H1 (cell line): Measurements from ENCODE around the gene TMEM154. TPM values are rescaled to one million over a fixed set of nuclear protein-coding genes. Genes with fewer than 3 reads are reported as not detected.

Source experiments
- CTCF ChIA-PET: fragments of 300-600 bp; sonication (Branson Sonifier 250); formaldehyde crosslinking; loops from one replicate; lab custom pipeline; 2021; ENCODE audit not compliant: partially characterized antibody; lab: Charles Lee
- POLR2A ChIA-PET: fragments of 300-600 bp; sonication (Branson Sonifier 250); formaldehyde crosslinking; loops from one replicate; lab custom pipeline; 2021; ENCODE audit warnings: inconsistent platforms; ENCODE audit not compliant: partially characterized antibody; lab: Charles Lee
- DNase-seq, 2 experiments: peaks; one replicate each; pipeline versions ENCODE4 v3.0.0 to v3.0.0-alpha.2; 2010 to 2022; ENCODE audit warnings: low spot score in 2 of 2, low read depth in 1 of 2, mixed read lengths in 1 of 2
- FAIRE-seq: peaks from 2 replicates; lab custom pipeline; 2011; peaks lifted over from hg19 to GRCh38; lab: Jason Lieb, UNC
- H2AFZ ChIP-seq: 2 replicates; pipeline ENCODE4 v1.8.1; 2012; ENCODE audit warnings: low read length, inconsistent platforms
- H2AK5ac ChIP-seq: 2 replicates; pipeline ENCODE4 v1.6.1; 2013; ENCODE audit warnings: low read depth, low read length
- H2BK120ac ChIP-seq: replicated peaks from 2 replicates; pipeline ENCODE3; 2013; ENCODE audit warnings: low read depth, low read length, inconsistent platforms
- H2BK12ac ChIP-seq: 2 replicates; pipeline ENCODE4 v1.6.1; 2013; ENCODE audit warnings: low read depth, low read length
- H2BK15ac ChIP-seq: 2 replicates; pipeline ENCODE4 v1.6.1; 2013; ENCODE audit warnings: low read length
- H2BK20ac ChIP-seq: 2 replicates; pipeline ENCODE4 v1.6.1; 2013; ENCODE audit warnings: low read length
- H2BK5ac ChIP-seq: 2 replicates; pipeline ENCODE4 v1.6.1; 2013; ENCODE audit warnings: low read depth, low read length
- H3K14ac ChIP-seq: 2 replicates; pipeline ENCODE4 v1.6.1; 2013; ENCODE audit warnings: inconsistent platforms; ENCODE audit not compliant: insufficient read length
- H3K18ac ChIP-seq: 2 replicates; pipeline ENCODE4 v1.6.1; 2013; ENCODE audit warnings: low read length; ENCODE audit errors: extremely low read depth
- H3K23ac ChIP-seq: 2 replicates; pipeline ENCODE4 v1.6.1; 2013; ENCODE audit warnings: inconsistent platforms; ENCODE audit not compliant: insufficient read length
- H3K23me2 ChIP-seq: 2 replicates; pipeline ENCODE4 v1.6.1; 2013; ENCODE audit warnings: low read depth, low read length
- H3K27ac ChIP-seq: 2 replicates; pipeline ENCODE4 v1.6.1; 2011; ENCODE audit warnings: low read depth, low read length, inconsistent platforms
- H3K27me3 ChIP-seq, 4 experiments: replicated peaks in 1 of 4; 1 replicate in 1 of 4; 2 replicates in 3 of 4; pipeline versions ENCODE4 v1.6.1 to v1.8.1; 2011 to 2013; ENCODE audit warnings: low read length in 3 of 4, mild to moderate bottlenecking in 3 of 4, inconsistent platforms in 2 of 4, mixed read lengths in 2 of 4, moderate library complexity in 1 of 4; ENCODE audit not compliant: control insufficient read depth in 3 of 4, insufficient read depth in 3 of 4; ENCODE audit errors: extremely low read depth in 1 of 4
- H3K36me3 ChIP-seq, 4 experiments: 2 replicates each; pipeline versions ENCODE4 v1.6.1 to v1.8.1; 2011 to 2013; ENCODE audit warnings: mild to moderate bottlenecking in 4 of 4, low read length in 3 of 4, moderate library complexity in 2 of 4, control low read depth in 1 of 4, inconsistent platforms in 1 of 4; ENCODE audit not compliant: insufficient read depth in 4 of 4, control insufficient read depth in 2 of 4
- H3K4ac ChIP-seq: replicated peaks from 2 replicates; pipeline ENCODE3; 2013; ENCODE audit warnings: low read length, low read depth, mixed read lengths, inconsistent platforms; ENCODE audit not compliant: insufficient read length
- H3K4me1 ChIP-seq, 4 experiments: replicated peaks in 1 of 4; 1 replicate in 1 of 4; 2 replicates in 3 of 4; pipeline versions ENCODE4 v1.6.1 to v1.8.1; 2011 to 2013; ENCODE audit warnings: low read length in 3 of 4, inconsistent platforms in 2 of 4, mixed read lengths in 1 of 4; ENCODE audit not compliant: insufficient read depth in 4 of 4, control insufficient read depth in 3 of 4
- H3K4me2 ChIP-seq, 2 experiments: 2 replicates each; pipeline versions ENCODE4 v1.6.1 to v1.8.1; 2011 to 2013; ENCODE audit warnings: low read depth in 2 of 2, low read length in 2 of 2, control low read depth in 1 of 2, inconsistent platforms in 1 of 2, mild to moderate bottlenecking in 1 of 2; ENCODE audit not compliant: insufficient read depth in 1 of 2
- H3K4me3 ChIP-seq, 4 experiments: fragments of 200-600, 300-600 bp in 1 of 4; sonication (generic), shearing (Covaris generic), sonication (Bioruptor Twin) in 1 of 4; 2 replicates each; pipeline versions ENCODE4 v1.5.1 to v1.8.1; 2011 to 2016; ENCODE audit warnings: low read length in 4 of 4, low read depth in 3 of 4, control low read depth in 2 of 4, inconsistent platforms in 2 of 4, mild to moderate bottlenecking in 2 of 4, mixed read lengths in 1 of 4, moderate library complexity in 1 of 4; ENCODE audit not compliant: insufficient read depth in 2 of 4; ENCODE audit errors: extremely low read depth in 1 of 4
- H3K56ac ChIP-seq: replicated peaks from 2 replicates; pipeline ENCODE3; 2013; ENCODE audit warnings: low read depth, mild to moderate bottlenecking, mixed read lengths, low read length, inconsistent platforms; ENCODE audit not compliant: insufficient read length
- H3K79me1 ChIP-seq: 2 replicates; pipeline ENCODE4 v1.6.1; 2013; ENCODE audit warnings: low read depth, low read length, control low read depth
- H3K79me2 ChIP-seq, 2 experiments: 2 replicates each; pipeline versions ENCODE4 v1.6.1 to v1.8.1; 2012 to 2013; ENCODE audit warnings: low read length in 2 of 2, mild to moderate bottlenecking in 2 of 2, inconsistent platforms in 1 of 2; ENCODE audit not compliant: insufficient read depth in 2 of 2, control insufficient read depth in 1 of 2
- H3K9ac ChIP-seq, 4 experiments: replicated peaks in 1 of 4; 1 replicate in 1 of 4; 2 replicates in 3 of 4; pipeline versions ENCODE4 v1.6.1 to v1.8.1; 2011 to 2013; ENCODE audit warnings: low read depth in 3 of 4, low read length in 3 of 4, control low read depth in 2 of 4, mild to moderate bottlenecking in 2 of 4, moderate library complexity in 2 of 4, inconsistent platforms in 1 of 4; ENCODE audit errors: extremely low read depth in 1 of 4
- H3K9me3 ChIP-seq, 2 experiments: 2 replicates each; pipeline versions ENCODE4 v1.6.1 to v1.8.1; 2012 to 2013; ENCODE audit warnings: mild to moderate bottlenecking in 2 of 2, moderate library complexity in 2 of 2, control low read depth in 1 of 2, inconsistent platforms in 1 of 2, low read depth in 1 of 2, low read length in 1 of 2, mixed read lengths in 1 of 2; ENCODE audit not compliant: insufficient read depth in 2 of 2
- H4K20me1 ChIP-seq, 2 experiments: replicated peaks in 1 of 2; 2 replicates each; pipeline versions ENCODE3 to v1.8.1; 2011 to 2013; ENCODE audit warnings: inconsistent platforms in 2 of 2, low read length in 2 of 2, mild to moderate bottlenecking in 1 of 2; ENCODE audit not compliant: insufficient read depth in 2 of 2, control insufficient read depth in 1 of 2
- H4K5ac ChIP-seq: 2 replicates; pipeline ENCODE4 v1.6.1; 2013; ENCODE audit warnings: low read length, low read depth, mixed read lengths, inconsistent platforms; ENCODE audit not compliant: insufficient read length
- H4K8ac ChIP-seq: 2 replicates; pipeline ENCODE4 v1.8.0; 2013; ENCODE audit warnings: mild to moderate bottlenecking, moderate library complexity, low read length, inconsistent platforms; ENCODE audit not compliant: insufficient read depth; ENCODE audit errors: extremely low read depth
- H4K91ac ChIP-seq: replicated peaks from 2 replicates; pipeline ENCODE3; 2013; ENCODE audit warnings: low read length, mixed read lengths, inconsistent platforms; ENCODE audit not compliant: insufficient read length
- CHD1 ChIP-seq: IDR thresholded peaks from 2 replicates; pipeline ENCODE4 v1.6.1; 2012; ENCODE audit warnings: low read depth, low read length, improper control_type of control experiment
- CHD2 ChIP-seq: IDR thresholded peaks from 2 replicates; pipeline ENCODE4 v1.6.1; 2012; ENCODE audit warnings: low read length, improper control_type of control experiment
- E2F6 ChIP-seq: IDR thresholded peaks from 2 replicates; pipeline ENCODE4 v1.6.1; 2012; ENCODE audit warnings: inconsistent platforms
- FOSL1 ChIP-seq: IDR thresholded peaks from 2 replicates; pipeline ENCODE4 v1.6.1; 2011; ENCODE audit warnings: mild to moderate bottlenecking, low read depth, low read length, moderate library complexity; ENCODE audit not compliant: insufficient read depth
- GTF2F1 ChIP-seq: IDR thresholded peaks from 2 replicates; pipeline ENCODE4 v1.6.1; 2012; ENCODE audit warnings: low read depth, low read length, improper control_type of control experiment, borderline replicate concordance
- KDM4A ChIP-seq: IDR thresholded peaks from one replicate; pipeline ENCODE4 v1.7.1; 2012; ENCODE audit warnings: low read depth, mild to moderate bottlenecking, moderate library complexity, low read length, inconsistent platforms; ENCODE audit not compliant: severe bottlenecking
- POU5F1 ChIP-seq: IDR thresholded peaks from 2 replicates; pipeline ENCODE4 v1.6.1; 2011; ENCODE audit warnings: low read depth, mild to moderate bottlenecking, low read length, moderate library complexity
- RFX5 ChIP-seq: IDR thresholded peaks from 2 replicates; pipeline ENCODE4 v1.6.1; 2011; ENCODE audit warnings: low read depth, low read length, improper control_type of control experiment, borderline replicate concordance
- RNF2 ChIP-seq: fragments of 200-900, 300-1000 bp; sonication (generic); IDR thresholded peaks from 2 replicates; pipeline ENCODE4 v1.7.1; 2016; ENCODE audit warnings: borderline replicate concordance, low read depth, mild to moderate bottlenecking, antibody characterized with exemption, low read length; ENCODE audit not compliant: poor library complexity, severe bottlenecking; ENCODE audit errors: missing control alignments
- SIX5 ChIP-seq: IDR thresholded peaks from 2 replicates; pipeline ENCODE4 v1.6.1; 2011; ENCODE audit warnings: mild to moderate bottlenecking, low read depth, low read length
- SP1 ChIP-seq: IDR thresholded peaks from 2 replicates; pipeline ENCODE4 v1.6.1; 2011; ENCODE audit warnings: low read depth, low read length
- SP2 ChIP-seq: IDR thresholded peaks from 2 replicates; pipeline ENCODE4 v1.6.1; 2012; ENCODE audit warnings: mild to moderate bottlenecking, low read length, inconsistent platforms
- TAF7 ChIP-seq: optimal IDR thresholded peaks from 2 replicates; pipeline ENCODE3; 2011; ENCODE audit warnings: low read depth, mild to moderate bottlenecking, inconsistent platforms, low read length, moderate library complexity, borderline replicate concordance
- TCF12 ChIP-seq: IDR thresholded peaks from 2 replicates; pipeline ENCODE4 v1.6.1; 2011; ENCODE audit warnings: low read depth, mild to moderate bottlenecking, low read length
- ZNF274 ChIP-seq: IDR thresholded peaks from 2 replicates; pipeline ENCODE4 v1.7.0; 2012; ENCODE audit warnings: low read length, borderline replicate concordance; ENCODE audit errors: extremely low read depth
- WGBS, 2 experiments: shearing (Covaris generic) in 1 of 2; methylation state at CpG; one replicate each; pipeline versions ENCODE4 v1.1.6 to v1.1.7; 2013 to 2015; ENCODE audit warnings: low lambda C conversion rate in 2 of 2, mixed read lengths in 2 of 2, inconsistent platforms in 1 of 2, low coverage in 1 of 2, missing lambda C conversion rate in 1 of 2; ENCODE audit not compliant: insufficient replicate concordance in 2 of 2, insufficient coverage in 1 of 2, insufficient read length in 1 of 2; ENCODE audit errors: extremely low coverage in 1 of 2, missing lambda C conversion rate in 1 of 2; 5-methylcytosine and 5-hydroxymethylcytosine counted together
- polyA plus RNA-seq, 7 experiments: library from polyadenylated mRNA; depleted of rRNA in 3 of 7; stranded (reverse) in 5 of 7; unstranded in 2 of 7; fragments of >200 nt in 5 of 7; fragments of 200-250 nt in 2 of 7; gene quantifications; 1 replicate in 5 of 7; 2 replicates in 1 of 7; 4 replicates in 1 of 7; pipeline versions ENCODE4 v1.2.1 to v1.2.3, GENCODE V29; 2011 to 2013; ENCODE audit warnings: missing spikeins in 2 of 7, mixed read lengths in 2 of 7
- total RNA-seq: library from RNA; stranded (reverse); fragmentation: NEBNext Ultra II Directional; extraction: Animal tissue kit (Norgen Biotek cat#: 25700); gene quantifications from 2 replicates; pipeline ENCODE4 v1.2.1, GENCODE V29; 2021

Gene TMEM154
- total and polyA plus RNA-seq, 2 of the 8 experiments (the other 6 are each of a cell fraction or from before 2014, with no cell fraction given): 0.33 to 1.2 TPM

- Histone ChIP-seq H3K56ac (no peak overlapping the region), H3K23me2 (no peaks in the 10 kb centered on the region; the same call in 1 of the 2 replicates), H3K27ac (no peak overlapping the region), H3K18ac (no peak overlapping the region), H4K8ac (no peak overlapping the region), H3K4ac (no peak overlapping the region), H3K27me3 (no peaks in the 10 kb centered on the region), H4K20me1 (no peaks in the 10 kb centered on the region), H2BK5ac (no peak overlapping the region), H3K23ac (no peak overlapping the region), H2BK15ac (no peak overlapping the region), H3K9ac (no peak overlapping the region), H3K4me2 (no peak overlapping the region), H2BK20ac (no peak overlapping the region), H2AFZ (no peak overlapping the region), H2AK5ac (no peak overlapping the region), H3K36me3 (no peaks in the 10 kb centered on the region), H3K4me1 (no peaks in the 10 kb centered on the region), H3K79me1 (no peaks in the 10 kb centered on the region), H2BK120ac (no peak overlapping the region), H2BK12ac (no peak overlapping the region), H3K4me3 (no peak overlapping the region), H3K9me3 (no peaks in the 10 kb centered on the region), H3K14ac (no peak overlapping the region), H3K79me2 (no peaks in the 10 kb centered on the region), H4K91ac (no peak overlapping the region), H4K5ac (no peak overlapping the region)
- CTCF ChIA-PET: interaction anchor here (1.0 kb wide), 1 partner anchor 191 kb away, joined by 3 read pairs; no protein-coding TSS in a partner anchor
- POLR2A ChIA-PET: no interaction called here
- 95% methylated on average over 6 of the region's 6 CpGs; no CpG with 5 or more reads in 1 of the 2 experiments for WGBS, 2 experiments
- FAIRE-seq: no peak
- peak in 1 of 2 experiments; percentile 23 for DNase-seq
- TF ChIP-seq E2F6: no peak
- no peak for TF ChIP-seq RFX5
- no peak for TF ChIP-seq TCF12
- no peak for TF ChIP-seq SP1
- no peak for TF ChIP-seq KDM4A
- TF ChIP-seq FOSL1: no peak
- TF ChIP-seq CHD2: no peak
- no peak for TF ChIP-seq CHD1
- no peak for TF ChIP-seq SP2
- TF ChIP-seq RNF2: no peak
- no peak for TF ChIP-seq GTF2F1
- TF ChIP-seq POU5F1: no peak
- TF ChIP-seq SIX5: no peak
- TF ChIP-seq ZNF274: no peak
- no peak for TF ChIP-seq TAF7
Measured at GRCh38 chr4:152599095-152599494, 80.7 kb downstream of the TMEM154 start.
